Measurements from ENCODE around the gene REG4.
"Not testable (repeated sequence)": the region's sequence is repeated elsewhere in the genome, so short reads cannot be mapped to it uniquely, and the experiment has no call there.

Gene REG4

GRCh38 chr1:119805746-119806145 lies 5.5 kb downstream of the REG4 start:
- DNase-seq, result no peak

DNA sequence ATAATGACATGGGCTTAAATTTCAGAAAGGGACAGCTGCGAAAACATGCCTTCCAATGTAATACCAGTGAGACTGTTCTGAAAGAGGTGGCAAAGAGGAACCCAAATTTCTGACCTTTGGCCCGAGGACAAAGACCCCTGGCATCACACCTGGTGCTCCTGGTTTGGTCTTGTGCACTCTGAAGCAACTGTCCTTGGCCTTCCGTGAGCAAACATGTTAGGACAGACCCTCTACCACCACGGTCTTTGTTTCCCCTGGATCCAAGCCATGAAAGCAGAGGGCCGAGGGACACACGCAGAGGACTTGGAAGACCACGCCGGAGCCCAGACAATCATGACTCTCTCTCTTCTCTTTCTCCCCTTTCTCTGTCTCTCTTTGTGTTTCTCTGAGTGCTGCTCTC lies 6.0 kb downstream of the REG4 start:
- DNase-seq, result no peak

- DNase-seq, result no peak
Measured at GRCh38 chr1:119799599-119800177, 11.6 kb downstream of the REG4 start.

- DNase-seq, result no peak
Measured at GRCh38 chr1:119799003-119799402, 12.3 kb downstream of the REG4 start.

GRCh38 chr1:119797606-119798005 lies 13.7 kb downstream of the REG4 start:
- DNase-seq, result no peak

GRCh38 chr1:119797162-119797561 lies 14.1 kb downstream of the REG4 start:
- no peak for DNase-seq

DNA sequence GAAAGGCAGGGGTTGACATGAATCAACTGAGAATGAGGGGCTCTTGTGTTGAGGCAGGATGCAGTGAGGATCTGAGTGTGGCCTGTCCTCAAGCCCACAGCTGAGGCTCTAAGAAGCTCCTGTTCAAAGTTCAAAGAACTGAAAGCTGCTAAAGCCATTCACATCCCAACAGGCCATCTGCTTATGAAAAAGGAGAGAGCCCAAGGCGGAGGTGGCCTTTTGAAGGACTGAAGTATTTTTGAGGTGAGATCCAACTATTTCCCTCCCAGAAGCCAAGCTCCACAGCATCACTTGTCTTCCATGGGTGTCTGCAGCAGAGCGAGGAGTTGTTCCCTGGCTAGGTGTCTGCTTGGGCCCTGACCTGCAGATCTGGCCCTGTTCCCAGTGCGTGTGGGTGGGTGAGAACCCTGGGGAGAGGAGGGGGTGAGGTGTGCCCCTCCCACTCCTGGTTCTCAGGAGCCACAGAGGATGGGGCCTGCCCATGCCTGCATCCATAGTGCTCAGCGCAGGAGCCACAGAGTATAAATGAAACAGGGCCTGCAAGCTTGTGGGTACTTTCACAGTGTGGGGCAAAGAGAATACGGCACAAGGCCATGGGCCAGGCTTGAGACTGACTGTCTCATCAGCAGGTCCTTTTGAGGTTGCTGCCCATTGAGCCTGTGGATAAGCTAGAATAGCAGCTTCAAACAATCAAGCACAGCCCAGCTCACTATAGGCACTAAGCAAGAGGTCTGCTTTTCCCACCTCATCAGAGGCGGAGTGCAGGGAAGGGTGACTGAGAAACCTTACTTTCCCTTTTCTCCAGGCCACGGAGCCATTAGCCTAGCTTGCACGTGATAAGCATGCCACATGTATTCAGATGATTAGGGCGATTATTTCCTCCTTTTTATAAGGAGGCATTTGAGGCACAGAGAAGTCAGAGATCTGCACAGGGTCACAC lies 15.7 kb downstream of the REG4 start:
- no peak for DNase-seq

DNA sequence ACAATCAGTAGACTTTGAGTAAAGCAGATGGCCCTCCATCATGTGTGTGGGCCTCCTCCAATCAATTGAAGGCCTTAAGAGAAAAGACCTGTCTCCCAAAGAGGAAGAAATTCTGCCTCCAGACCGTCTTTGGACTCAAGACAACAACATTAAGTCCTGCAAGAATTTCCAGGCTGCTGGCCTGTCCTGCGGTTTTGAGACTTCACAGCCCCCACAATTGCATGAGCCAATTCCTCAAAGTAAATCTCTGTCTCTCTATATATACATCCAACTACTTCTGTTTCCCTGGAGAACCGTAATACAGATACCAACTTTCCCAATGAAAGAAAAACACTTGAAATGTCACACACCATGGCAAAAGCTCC lies 16.4 kb downstream of the REG4 start:
- no peak for DNase-seq

DNA sequence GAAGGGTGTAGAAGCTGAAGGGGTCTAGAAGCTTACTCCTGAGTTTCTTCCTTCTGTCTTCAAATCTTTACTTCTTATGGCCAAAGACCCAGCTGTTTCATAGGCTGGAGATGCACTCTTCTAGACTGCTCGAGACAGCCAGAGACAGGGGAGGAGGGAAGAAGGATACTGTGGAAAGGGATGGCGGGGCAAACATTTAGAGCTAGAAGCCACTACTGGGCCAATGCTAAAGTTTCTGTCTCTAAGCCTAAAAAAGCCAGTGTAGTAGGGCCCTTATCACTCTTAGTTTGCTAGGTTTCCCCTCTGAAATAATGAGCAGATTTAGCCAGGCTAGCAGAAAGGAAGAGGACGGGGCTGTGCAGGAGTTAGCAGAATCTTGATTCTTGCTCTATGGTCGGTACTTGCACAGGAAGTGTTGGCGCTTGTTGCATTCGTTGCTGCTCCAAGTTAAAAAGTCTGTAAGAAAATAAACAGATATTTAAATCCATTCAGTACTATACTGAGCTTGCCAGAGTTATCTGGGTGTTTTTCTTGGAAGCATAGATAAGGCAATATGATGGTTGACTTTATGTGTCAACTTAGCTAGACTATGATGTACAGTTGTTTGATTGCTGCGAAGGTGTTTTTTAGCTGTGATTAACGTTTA lies 16.9 kb downstream of the REG4 start:
- no peak for DNase-seq

DNA sequence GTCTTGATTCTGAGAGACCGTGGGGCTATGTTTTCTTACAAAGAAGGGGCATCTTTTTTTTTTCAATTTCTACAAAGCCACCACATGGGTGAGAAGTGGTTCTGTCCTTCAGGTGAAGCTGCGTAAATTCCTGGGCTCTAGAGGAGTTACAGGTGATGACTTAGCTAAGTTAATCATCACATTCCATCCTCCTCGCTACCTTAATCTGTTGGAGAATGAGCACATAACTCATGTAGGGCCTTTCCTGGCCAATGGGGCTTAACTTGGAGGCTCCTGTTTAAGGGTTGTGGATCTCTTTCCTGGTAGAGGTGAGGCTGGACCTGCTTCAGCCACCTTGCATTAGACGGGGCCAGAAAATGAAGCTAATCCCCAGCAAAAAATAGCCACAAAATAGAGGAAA lies 19.9 kb downstream of the REG4 start:
- no peak for DNase-seq

- no peak for DNase-seq
Measured at GRCh38 chr1:119790451-119791198, 20.6 kb downstream of the REG4 start.

GRCh38 chr1:119787776-119788175 lies 23.5 kb downstream of the REG4 start:
- DNase-seq, result no peak

DNA sequence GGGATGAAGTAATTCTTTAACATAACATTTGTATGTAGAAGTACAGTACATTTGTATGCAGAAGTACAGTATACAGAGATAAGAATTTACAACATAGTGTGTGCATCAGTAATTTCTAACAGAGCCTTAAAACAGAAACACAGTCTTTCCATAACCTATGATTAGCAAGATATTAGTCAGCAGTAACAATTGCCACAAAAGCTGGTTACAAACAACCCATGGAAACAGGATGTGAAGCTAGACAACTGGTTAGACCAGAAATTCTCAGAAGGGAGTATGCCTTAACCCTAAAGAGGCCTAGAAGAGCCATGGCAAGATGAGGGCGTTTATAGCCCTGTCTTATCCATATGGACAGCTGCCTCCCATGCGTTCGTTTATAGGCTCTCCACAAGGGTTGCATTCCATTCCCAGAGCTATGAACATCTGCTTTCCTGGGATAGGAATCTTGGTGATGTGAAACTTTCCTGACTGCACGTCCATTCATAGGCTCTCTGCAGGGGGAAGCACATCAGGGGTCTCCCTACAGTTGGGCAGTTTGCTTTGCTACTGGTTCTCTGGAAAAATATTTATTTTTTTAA lies 24.7 kb downstream of the REG4 start:
- DNase-seq, result not testable (repeated sequence)

GRCh38 chr1:119786046-119786445 lies 25.2 kb downstream of the REG4 start:
- not testable (repeated sequence) for DNase-seq

- no peak for DNase-seq
Measured at GRCh38 chr1:119784191-119784781, 27.0 kb downstream of the REG4 start.

GRCh38 chr1:119783354-119784185 lies 27.7 kb downstream of the REG4 start:
- no peak for DNase-seq

DNA sequence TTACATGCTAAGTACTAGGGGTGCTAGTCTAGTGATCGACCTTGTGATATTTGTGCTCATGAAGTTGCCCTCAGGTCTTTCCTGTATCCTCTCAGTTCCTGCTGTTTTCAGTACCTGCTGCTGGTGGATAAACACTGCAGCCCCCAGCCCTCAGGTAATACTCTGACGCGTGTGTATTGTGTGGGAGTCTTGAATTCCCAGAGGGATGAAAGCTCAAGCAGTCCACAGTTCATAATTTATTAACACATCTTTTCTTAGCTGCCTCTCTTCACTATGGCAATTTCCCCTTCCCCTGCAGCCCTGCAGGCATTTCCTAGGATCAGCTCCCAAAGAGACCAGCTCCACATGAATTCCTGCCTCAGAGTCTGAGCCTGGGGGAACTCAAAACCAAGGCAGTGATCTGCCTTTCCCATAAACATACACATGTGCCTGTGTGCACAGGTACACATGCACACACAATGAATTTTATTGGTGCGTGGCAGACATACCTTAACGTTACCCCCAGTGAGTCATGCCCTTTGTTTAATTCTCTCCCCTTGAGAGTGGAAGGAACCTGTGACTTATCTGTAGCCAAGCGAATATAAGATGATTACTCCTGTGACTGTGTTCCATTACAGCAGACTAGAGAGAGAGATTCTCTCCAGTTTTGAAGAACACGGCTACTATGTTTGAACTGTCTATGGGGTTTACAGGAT lies 28.5 kb downstream of the REG4 start:
- no peak for DNase-seq

DNA sequence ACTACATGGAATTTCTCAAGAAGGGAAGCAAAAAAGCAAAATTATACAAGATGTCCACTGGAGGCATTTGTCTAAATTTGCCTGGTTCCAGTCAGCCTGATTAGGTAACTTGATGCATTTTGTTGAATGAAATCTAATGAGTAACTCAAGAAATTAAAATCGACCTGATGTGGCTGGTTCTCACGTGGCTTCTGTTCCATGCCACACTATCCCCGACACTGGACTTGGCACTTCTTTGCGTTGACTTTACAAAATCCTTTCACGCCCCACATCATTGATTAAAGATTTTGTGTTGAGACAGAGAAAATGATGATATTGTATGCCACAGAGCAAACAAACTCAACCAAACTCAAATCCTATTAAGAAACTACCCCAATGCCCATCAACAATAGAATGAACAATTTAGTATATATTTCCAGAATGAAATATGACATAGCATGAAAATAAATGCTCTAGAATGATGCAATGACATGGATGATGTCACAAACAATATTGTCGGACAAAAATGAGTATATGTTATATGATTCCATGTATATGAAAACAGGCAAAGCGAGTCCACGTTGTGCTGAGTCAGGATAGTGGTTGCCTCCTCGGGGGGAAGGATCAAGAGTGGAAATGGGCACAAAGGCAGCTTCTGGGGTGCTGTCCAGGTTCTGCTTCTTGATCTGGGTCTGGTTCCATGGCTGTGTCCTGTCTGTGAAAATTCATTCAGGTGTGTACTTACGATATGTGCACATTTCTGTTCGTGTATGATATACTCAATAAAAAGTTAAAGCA lies 29.6 kb downstream of the REG4 start:
- DNase-seq, result no peak

GRCh38 chr1:119779869-119780356 lies 31.3 kb downstream of the REG4 start:
- DNase-seq, result no peak

Measured in CD4-positive, alpha-beta T cell treated with Interleukin-10 for 1 hour (primary cell).